Raji (cell line): ENCODE results near the gene FAM174C.

Experiments used
- POLR2A ChIP-seq: IDR thresholded peaks from 2 replicates; pipeline ENCODE4 v1.6.1; 2011; ENCODE audit warnings: low read depth, low read length, control low read depth; ENCODE audit not compliant: insufficient read depth

The FAM174C gene

GRCh38 chr19:1316466-1316865 lies 41.1 kb downstream of the FAM174C start:
- no peak for TF ChIP-seq POLR2A

GRCh38 chr19:1317274-1318003 lies 42.1 kb downstream of the FAM174C start:
- TF ChIP-seq POLR2A = no peak

- no peak for TF ChIP-seq POLR2A
Observed at GRCh38 chr19:1318678-1319471, 43.5 kb downstream of the FAM174C start.

- no peak for TF ChIP-seq POLR2A
Observed at GRCh38 chr19:1321539-1321938, 46.2 kb downstream of the FAM174C start.

- TF ChIP-seq POLR2A = no peak
Observed at GRCh38 chr19:1322198-1322981, 47.1 kb downstream of the FAM174C start.

- no peak for TF ChIP-seq POLR2A
Observed at GRCh38 chr19:1324249-1324805, 49.0 kb downstream of the FAM174C start.

GRCh38 chr19:1324806-1325567 lies 49.7 kb downstream of the FAM174C start:
- no peak for TF ChIP-seq POLR2A

- no peak for TF ChIP-seq POLR2A
Observed at GRCh38 chr19:1325568-1326294, 50.4 kb downstream of the FAM174C start.

GRCh38 chr19:1327125-1327524 lies 51.8 kb downstream of the FAM174C start:
- TF ChIP-seq POLR2A = no peak
